Suprapubic skin (tissue), 4 donors: ENCODE results near the gene GPLD1.

Source experiments
- CTCF ChIP-seq, 2 donors: fragments of 200-600 bp in 1 of 2; fragments of 450-650 bp in 1 of 2; sonication (generic) in 1 of 2; IDR thresholded peaks; one replicate each; pipeline ENCODE4 v1.5.1; 2016 to 2019; ENCODE audit warnings: antibody characterized with exemption in 2 of 2, mild to moderate bottlenecking in 1 of 2, moderate library complexity in 1 of 2
- EP300 ChIP-seq: sonication (generic); formaldehyde crosslinking; IDR thresholded peaks from one replicate; pipeline ENCODE4 v1.6.1; 2017; ENCODE audit warnings: antibody characterized with exemption
- POLR2A ChIP-seq, 2 donors: fragments of 450-650 bp; IDR thresholded peaks; one replicate each; pipeline ENCODE4 v1.6.1; 2017; ENCODE audit warnings: antibody characterized with exemption in 2 of 2, mild to moderate bottlenecking in 2 of 2, moderate library complexity in 2 of 2
- POLR2AphosphoS5 ChIP-seq, 3 donors: sonication (generic); formaldehyde crosslinking; IDR thresholded peaks; one replicate each; pipeline ENCODE4 v1.6.1; 2017; ENCODE audit warnings: antibody characterized with exemption in 3 of 3

- TF ChIP-seq POLR2A (IDR thresholded peaks at IDR 0.05) (no peak), CTCF (IDR thresholded peaks at IDR 0.05) (no peak), POLR2AphosphoS5 (IDR thresholded peaks at IDR 0.05) (no peak), EP300 (no peak)
Observed at GRCh38 chr6:24494821-24495795, 5.7 kb upstream of the GPLD1 start, which contains the start of gene ALDH5A1.
